A673 (cell line): ENCODE measurements around the gene CEP72.

Source experiments
- CTCF ChIP-seq: fragments of 300-800, 200-600 bp; sonication (generic); conservative IDR thresholded peaks from 2 replicates; pipeline ENCODE4 v1.5.1; 2017; ENCODE audit warnings: low read depth, mild to moderate bottlenecking, antibody characterized with exemption, low read length, moderate library complexity, mixed read lengths
- EZH2 ChIP-seq: fragments of 200-600 bp; sonication (generic); IDR thresholded peaks from 2 replicates; pipeline ENCODE4 v1.6.1; 2017; ENCODE audit warnings: borderline replicate concordance, low read depth, mild to moderate bottlenecking, mixed read lengths, antibody characterized with exemption, low read length; ENCODE audit not compliant: poor library complexity, severe bottlenecking

GRCh38 chr5:616484-617039 is 4.4 kb downstream of the CEP72 start:
- TF ChIP-seq EZH2, result no peak
- no peak for TF ChIP-seq CTCF
